Middle frontal gyrus (tissue), 1 donor: ENCODE data around the gene MYBPC1.
"Not testable (repeated sequence)": the region's sequence is repeated elsewhere in the genome, so short reads cannot be mapped to it uniquely, and the experiment has no call there.

Experiments used
- DNase-seq: peaks from one replicate; pipeline ENCODE4 v3.0.0-alpha.2; 2015; ENCODE audit warnings: low spot score; ENCODE audit errors: extremely low spot score

MYBPC1 gene, protein sequence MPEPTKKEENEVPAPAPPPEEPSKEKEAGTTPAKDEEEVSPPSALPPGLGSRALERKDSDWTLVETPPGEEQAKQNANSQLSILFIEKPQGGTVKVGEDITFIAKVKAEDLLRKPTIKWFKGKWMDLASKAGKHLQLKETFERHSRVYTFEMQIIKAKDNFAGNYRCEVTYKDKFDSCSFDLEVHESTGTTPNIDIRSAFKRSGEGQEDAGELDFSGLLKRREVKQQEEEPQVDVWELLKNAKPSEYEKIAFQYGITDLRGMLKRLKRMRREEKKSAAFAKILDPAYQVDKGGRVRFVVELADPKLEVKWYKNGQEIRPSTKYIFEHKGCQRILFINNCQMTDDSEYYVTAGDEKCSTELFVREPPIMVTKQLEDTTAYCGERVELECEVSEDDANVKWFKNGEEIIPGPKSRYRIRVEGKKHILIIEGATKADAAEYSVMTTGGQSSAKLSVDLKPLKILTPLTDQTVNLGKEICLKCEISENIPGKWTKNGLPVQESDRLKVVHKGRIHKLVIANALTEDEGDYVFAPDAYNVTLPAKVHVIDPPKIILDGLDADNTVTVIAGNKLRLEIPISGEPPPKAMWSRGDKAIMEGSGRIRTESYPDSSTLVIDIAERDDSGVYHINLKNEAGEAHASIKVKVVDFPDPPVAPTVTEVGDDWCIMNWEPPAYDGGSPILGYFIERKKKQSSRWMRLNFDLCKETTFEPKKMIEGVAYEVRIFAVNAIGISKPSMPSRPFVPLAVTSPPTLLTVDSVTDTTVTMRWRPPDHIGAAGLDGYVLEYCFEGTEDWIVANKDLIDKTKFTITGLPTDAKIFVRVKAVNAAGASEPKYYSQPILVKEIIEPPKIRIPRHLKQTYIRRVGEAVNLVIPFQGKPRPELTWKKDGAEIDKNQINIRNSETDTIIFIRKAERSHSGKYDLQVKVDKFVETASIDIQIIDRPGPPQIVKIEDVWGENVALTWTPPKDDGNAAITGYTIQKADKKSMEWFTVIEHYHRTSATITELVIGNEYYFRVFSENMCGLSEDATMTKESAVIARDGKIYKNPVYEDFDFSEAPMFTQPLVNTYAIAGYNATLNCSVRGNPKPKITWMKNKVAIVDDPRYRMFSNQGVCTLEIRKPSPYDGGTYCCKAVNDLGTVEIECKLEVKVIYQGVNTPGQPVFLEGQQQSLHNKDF

DNA sequence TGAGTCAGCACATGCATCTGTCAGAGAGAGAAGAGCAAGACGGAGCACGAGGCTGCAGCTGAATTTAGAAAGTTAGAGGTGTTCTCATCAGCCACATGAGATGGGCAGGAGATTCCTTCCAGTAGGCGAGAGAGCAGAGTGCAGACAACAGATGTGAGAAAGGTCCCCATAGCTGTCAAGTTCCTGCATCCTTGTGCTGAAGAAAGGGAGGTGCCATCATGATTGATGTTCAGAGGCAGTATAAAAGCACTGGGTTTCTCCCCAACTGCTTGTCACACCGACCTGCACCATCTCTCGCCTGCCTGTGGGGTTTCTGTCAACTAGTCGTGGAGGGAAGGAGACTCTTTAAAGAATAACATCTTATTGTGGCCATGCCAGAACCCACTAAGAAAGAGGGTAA is at the start of gene MYBPC1:
Gene MYBPC1, plus strand, starts transcription at position 272 of the 400 bp plus-strand sequence. Its CDS starts 100 bp downstream, at position 372.
- DNase-seq, result no peak

DNA sequence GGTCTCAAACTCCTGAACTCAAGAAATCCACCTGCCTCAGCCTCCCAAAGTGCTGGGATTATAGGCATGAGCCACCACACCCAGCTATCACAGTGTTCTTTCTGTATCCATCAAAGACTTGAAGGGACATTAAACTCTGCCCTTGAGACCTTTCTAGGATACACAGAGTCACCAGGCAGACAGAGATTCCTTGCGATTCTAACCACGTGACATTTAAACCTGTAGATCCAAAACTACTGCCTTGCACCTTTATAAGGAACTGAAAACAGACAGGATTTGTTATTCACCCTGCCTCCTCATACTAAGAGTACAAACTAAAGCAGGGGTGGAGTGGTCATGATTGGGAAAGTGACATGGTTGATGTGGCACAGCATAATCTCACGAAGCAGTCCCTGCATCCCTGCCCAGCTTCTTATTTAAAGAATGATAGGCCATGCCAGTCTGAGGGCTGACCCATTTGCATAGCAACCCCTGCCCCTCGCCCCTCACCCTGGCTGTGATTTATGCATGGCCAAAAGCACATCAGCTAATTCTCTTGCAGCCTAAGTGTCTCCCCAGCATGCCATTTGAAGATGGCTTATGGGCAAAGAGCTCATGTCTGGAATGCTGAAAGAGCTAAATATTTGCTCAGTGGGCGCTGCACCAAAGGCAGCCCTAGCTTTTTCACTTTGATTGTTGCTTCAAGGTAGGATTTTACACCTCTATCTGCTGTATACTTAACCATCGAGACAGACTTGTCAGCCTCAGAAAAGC is 43.2 kb upstream of the MYBPC1 start:
- DNase-seq, result no peak

DNA sequence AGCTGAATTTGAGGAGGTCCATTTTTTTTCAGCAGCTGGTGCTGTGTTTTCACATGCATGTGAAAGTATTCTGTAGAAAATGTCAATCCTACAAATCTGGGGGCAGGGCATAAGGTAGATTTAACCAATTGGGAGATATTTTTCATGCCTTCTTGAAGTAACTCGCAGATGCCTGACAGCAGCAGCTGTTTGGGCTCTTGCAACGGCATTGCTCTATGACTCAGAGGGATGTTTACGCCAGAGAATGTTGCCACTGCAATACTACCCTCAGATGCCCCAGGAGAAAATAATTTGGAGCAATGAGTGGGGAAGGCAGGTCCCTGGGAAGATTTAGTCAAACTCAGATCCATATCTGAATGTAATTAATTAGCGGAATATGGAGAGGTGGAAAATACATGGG is 42.5 kb upstream of the MYBPC1 start:
- no peak for DNase-seq

DNA sequence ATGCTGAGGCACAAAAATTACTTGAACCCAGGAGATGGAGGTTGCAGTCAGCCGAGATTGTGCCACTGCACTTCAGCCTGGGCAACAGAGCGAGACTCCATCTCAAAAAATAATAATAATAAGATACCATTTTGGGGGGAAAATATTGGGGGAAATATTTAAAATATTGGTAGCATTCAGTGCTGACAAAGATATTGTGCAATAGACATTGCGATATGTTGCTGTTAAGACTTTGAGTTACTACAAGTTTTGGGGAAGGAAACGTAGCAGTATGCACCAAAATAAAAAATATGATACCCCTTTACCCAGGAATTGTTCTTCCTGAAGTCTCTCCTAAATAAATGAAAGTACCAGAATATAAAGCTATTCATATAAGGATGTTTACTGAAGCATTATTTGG is 37.7 kb upstream of the MYBPC1 start:
- DNase-seq, result no peak

DNA sequence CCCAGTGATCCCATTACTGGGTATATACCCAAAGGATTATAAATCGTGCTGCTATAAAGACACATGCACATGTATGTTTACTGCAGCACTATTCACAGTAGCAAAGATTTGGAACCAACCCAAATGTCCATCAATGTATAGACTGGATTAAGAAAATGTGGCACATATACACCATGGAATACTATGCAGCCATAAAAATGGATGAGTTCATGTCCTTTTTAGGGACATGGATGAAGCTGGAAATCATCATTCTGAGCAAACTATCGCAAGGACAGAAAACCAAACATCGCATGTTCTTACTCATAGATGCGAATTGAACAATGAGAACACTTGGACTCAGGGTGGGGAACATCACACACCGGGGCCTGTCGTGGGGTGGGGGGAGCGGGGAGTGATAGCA is 36.0 kb upstream of the MYBPC1 start:
- not testable (repeated sequence) for DNase-seq

DNA sequence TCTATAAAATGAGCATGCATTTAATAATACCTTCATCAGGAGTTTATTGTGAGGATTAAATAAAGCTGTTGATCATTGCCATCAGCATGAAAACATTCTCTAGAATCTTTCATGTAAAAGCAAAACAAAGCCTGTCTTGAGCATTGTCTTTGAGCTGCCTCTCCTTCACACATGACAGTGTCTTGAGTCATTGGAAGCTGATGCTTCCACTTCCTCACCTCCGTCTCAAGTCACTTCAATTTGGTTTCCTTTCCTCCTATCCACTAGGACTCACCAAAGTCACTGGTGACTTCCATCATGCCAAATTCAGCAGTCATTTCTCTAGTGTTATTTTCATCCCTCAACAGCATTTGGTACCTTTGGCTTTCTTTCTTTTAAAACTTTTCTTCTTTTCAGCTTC is 31.6 kb upstream of the MYBPC1 start:
- no peak for DNase-seq

DNA sequence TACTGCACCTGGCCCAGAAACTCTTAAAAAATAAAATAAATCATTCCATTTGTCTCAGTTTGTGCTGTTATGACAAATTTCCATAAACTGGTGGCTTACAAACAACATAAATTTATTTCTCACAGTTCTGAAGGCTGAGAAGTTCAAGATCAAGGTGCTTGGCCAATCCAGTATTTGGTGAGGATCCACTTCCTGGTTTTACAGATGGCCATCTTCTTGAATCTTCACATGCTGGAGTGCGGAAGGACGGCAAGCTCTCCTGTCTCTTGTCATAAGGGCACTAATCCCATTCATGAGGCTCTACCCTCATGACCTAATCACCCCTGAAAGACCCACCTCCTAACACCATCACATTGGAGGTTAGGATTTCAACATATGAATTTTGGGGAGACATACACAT is 29.9 kb upstream of the MYBPC1 start:
- DNase-seq, result no peak

DNA sequence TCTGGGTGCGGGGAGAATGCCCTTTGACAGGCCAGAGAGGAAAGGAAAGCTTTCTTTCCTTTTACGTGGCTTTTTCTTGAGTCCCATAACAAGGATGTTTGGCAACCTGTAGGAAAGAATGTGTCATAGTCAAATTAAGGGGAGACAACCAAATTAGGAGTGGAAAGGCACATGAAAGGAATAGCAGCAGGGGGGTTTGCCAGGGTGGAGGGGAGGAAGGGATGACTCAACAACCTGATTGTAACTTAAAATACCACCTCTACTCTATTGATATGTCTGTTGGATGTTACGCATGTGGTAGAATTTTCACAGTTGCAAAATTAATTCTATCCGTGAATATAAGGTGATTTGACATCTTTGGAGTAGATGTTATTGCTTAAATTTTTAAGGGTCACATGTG is 28.5 kb upstream of the MYBPC1 start:
- DNase-seq, result no peak

DNA sequence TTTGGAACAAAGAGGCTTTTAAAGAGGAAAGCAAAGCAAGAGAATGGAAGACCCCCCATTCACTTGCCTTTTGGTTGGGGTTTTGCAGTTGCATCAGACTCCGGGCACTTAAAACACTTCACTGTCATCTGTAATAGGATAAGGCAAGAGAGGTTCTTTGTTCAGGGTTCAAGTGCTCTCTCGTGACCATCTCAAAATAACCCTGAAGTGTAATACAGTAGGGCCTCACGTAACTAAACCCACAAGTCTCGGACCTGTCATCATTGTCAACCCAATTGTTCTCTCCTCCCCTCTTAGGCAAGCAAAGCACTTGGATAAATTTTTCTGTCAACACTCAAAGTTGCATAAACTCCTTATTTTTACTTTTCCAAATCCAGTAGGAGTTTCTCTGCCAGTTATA is 26.9 kb upstream of the MYBPC1 start:
- DNase-seq, result no peak

DNA sequence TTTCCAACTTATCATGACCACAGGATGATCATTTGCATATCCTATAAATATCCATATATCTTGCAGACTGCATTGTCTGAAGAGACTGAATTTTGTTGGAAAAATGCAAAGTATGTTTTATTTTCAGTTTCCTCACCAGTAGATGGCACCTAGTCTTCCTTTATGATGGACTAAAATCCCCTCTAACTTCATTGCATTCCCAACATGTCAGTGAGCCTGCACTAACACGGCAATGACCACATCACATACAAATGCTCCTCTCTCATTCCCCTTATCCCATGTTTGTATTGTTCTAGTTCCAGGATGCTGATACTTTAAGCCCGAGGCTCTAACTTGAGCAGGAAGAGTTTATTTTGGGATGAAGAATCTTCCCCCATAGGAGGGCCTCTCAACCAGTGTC is 24.7 kb upstream of the MYBPC1 start:
- no peak for DNase-seq

DNA sequence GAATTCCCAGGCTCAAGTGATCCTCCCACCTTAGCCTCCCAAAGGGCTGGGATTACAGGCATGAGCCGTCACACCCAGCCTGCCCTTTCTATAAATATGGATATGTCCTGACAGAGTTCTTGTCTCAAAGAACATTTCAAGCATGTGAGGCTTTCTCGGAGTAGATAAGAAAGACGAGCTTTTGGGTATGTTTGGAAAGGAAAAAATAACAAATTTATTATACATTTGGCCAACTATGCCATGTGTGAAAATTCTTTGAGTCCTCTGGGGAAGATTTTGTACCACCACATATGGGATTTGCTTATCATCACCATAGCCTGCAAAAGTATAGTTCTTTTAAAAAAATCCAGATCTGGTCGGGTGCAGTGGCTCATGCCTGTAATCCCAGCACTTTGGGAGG is 23.7 kb upstream of the MYBPC1 start:
- no peak for DNase-seq

DNA sequence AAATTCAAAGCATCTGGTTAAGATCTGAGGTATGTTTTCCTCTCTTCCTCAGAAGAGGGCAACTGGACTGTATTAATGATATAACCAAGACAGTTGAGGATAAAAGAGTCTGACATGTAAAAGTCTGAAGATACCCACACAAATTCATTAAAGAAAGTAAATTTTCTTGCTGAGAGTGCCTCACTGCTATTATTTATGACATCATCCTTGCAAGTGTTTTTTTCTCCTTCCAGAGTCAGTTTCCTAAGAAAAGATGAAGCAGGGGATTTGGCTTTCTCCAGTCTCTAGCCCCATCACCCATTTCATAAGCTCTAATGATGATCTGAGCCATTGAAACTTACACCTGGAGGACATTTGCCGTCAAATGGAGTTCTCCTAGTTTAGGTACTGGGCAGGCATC is 21.0 kb upstream of the MYBPC1 start:
- no peak for DNase-seq

DNA sequence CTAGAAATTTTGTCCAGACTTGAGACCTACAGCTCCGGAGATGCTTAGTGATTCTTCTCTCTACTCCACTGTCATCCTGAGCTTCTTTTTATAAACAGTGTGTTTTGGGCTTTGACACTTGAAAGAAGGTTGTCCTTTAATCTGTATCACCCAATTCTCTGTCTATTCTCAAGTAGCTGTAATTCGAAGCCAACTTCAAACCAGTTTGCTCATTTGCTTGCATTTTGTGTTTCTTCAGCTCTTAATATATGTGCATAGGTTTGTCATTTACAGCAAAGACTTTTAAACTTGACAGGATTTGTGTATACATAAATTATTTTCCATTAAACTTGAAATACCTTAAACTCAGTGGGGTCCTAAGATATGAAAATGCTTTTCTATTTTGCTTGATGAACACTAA is 16.4 kb upstream of the MYBPC1 start:
- DNase-seq, result no peak

DNA sequence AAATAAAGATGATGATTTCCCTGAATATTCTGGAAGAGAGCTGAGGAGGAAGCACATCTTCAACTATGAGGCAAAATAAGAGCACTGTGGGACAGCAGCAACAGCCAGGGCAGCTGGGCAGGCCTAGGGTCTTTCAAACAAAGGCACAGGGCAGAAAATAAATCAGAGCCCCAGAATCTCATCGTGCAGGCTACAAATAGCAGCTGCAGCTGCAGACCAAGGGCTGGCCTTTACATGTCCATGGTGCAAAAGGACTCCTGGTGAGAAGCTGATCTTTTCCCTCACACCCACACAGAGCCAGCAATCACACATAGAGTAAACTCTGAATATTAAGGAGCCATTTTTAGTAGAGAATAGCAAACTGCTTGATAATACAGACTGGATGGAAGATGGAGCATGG is 13.6 kb upstream of the MYBPC1 start:
- DNase-seq, result no peak

DNA sequence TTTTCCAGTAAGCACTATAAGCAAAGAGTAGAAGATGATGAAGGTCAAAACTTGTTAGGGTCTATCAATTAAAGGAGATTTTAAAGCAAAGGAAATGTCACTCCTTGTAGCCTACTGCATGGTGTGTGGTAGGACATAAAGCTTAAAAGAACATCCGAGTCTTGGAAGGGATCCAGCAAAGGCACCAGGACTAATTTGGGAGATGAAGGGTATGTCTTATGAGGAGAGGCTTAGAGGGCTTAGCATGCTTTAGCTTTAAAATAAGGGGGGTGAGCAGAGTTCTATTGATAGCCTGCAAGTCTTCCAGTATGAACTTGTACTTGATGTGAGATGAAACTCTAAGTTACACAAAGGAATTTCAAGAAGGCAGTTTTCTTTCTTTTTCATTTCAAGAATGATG is 11.8 kb upstream of the MYBPC1 start:
- no peak for DNase-seq

DNA sequence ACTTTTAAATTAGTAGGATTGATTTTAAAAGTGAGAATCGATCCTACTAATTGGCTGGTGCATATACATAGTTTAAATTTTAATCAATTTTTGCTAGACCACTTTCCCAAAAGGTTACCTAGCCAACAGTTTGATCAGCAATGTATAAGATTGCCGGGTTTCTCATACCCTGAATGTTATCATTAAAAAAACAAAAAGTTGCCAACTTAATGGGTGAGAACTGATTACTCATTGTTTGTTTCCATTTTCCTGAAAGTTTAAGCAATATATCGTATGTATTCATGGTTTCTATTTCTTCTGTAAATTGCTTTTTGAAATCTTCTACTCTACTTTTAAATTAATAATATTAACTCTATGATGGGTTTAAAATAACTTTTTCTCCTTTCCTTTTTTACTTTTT is 4.4 kb upstream of the MYBPC1 start:
- no peak for DNase-seq

DNA sequence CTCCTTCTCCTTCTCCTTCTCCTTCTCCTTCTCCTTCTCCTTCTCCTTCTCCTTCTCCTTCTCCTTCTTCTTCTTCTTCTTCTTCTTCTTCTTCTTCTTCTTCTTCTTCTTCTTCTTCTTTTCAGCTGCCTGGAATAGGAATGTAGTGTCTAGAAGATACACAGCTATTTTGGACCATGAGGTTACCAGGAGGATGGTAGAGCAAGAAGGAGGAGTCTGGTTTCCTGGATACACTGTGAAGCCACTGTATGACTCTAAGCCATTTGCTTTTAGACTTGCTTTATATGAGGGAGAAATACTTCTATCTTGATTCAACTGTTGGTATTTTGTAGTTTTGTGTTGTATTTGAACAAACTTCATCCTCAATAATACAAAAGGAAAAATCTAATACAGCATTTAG is 3.0 kb upstream of the MYBPC1 start:
- DNase-seq, result no peak

DNA sequence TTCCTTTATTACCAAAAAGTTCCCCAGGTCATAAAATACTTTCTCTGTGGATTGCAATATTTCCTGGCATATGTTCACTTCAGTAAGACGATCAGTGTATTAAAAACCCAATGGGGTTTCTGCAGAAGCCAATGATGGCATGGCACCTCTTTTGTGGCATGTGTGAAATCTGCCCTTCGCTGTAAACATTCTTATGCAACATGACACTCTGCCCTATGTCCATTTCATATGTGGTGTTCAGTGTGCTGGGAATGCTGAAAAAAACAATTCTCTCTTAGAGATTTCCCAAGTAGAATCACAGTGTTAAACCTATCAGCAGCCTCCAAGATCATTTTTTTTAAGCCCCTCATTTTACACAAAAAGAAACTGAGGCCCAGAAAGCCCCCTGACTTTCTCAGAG is 2.3 kb upstream of the MYBPC1 start:
- no peak for DNase-seq

DNA sequence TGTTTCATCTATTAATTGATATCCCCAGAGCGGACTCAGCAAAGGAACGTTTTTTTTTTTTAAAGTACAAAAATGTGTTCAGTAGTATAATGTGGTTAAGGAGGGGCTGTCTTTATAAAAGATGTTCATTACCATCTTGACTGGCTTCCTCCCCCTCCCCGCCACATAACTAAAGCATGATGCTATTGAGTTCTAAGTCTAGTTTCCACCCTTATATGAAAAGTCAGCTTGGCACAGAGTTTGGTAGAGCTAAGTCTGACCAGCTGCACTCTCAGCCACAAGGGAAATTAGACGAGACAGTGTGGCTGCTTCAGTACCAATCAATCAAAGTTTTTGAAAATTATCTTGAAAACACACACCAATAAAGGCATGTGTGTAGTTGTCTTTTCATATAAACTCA is 1.9 kb upstream of the MYBPC1 start:
- no peak for DNase-seq

DNA sequence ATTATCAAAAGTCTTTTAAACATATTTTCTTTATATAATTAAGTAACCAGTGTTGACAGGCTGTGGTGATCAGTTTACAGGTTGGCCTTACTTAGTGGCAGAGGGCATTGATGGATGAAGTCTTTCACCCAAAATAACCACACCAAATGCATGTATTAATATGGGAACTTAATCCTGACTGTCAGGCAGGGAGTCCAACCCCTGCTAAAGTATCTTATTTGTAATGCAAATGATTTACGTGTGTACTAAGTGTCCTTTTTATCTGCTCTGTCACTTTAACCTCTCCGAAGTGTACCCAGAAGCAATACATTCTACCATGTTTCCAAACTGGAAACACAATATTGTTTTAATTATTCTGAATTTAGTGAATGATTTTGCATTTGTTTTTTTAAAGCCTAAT is 1.4 kb downstream of the MYBPC1 start:
- no peak for DNase-seq

DNA sequence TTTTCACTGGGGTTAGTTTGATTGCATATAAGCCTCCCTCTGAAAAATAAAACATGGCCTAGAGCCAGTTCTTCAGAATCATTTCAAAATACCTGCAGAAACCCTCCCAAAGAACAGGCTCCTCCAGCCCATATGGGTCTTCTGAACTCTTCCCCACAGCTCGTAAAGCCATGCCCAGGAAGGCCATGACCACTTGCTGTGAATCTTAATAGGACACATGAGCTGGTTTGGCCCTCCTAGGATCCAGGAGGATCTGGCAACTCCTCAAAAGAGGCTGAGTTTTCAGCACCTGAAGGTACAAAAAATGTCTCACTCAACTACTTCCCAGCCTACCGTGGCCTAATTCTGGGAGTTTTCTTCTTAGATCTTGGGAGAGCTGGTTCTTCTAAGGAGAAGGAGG is 2.4 kb downstream of the MYBPC1 start:
- DNase-seq, result no peak
